GM10248 (cell line): ENCODE data around the gene FOXC2.

Experiments used
- CTCF ChIA-PET: fragments of 300-600 bp; sonication (Branson Sonifier 250); formaldehyde crosslinking; extraction: SDS; loops from one replicate; lab custom pipeline; 2021; ENCODE audit warnings: antibody characterized with exemption; lab: Yijun Ruan, JAX
- POLR2A ChIA-PET: fragments of 350-650 bp; sonication (Branson Sonifier 250); formaldehyde crosslinking; extraction: SDS; loops from one replicate; lab custom pipeline; 2020; ENCODE audit warnings: antibody characterized with exemption; lab: Yijun Ruan, JAX
- DNase-seq: peaks from one replicate; pipeline ENCODE4 v3.0.0; 2012; ENCODE audit errors: extremely low spot score
- CTCF ChIP-seq: IDR thresholded peaks from 2 replicates; pipeline ENCODE4 v1.5.1; 2012; ENCODE audit warnings: mild to moderate bottlenecking, low read depth; ENCODE audit errors: extremely low read depth, missing control alignments, control extremely low read depth

FOXC2 gene

GRCh38 chr16:86565644-86566511, 751 bp upstream of the FOXC2 start:
- ChIA-PET CTCF (no interaction called here), POLR2A (no interaction called here)
- TF ChIP-seq CTCF: no peak
- no peak for DNase-seq

- no peak for TF ChIP-seq CTCF
- ChIA-PET CTCF (no interaction called here), POLR2A (no interaction called here)
- no peak for DNase-seq
These were observed 504 bp downstream of the FOXC2 start for GRCh38 chr16:86566966-86567700.

- ChIA-PET POLR2A (no interaction called here), CTCF (no interaction called here)
- DNase-seq: no peak
- no peak for TF ChIP-seq CTCF
These were observed 1.3 kb downstream of the FOXC2 start for GRCh38 chr16:86567701-86568581.

GRCh38 chr16:86568677-86569623, 2.3 kb downstream of the FOXC2 start:
- no peak for TF ChIP-seq CTCF
- no peak for DNase-seq
- CTCF ChIA-PET: no interaction called here
- POLR2A ChIA-PET: no interaction called here

- ChIA-PET CTCF (interaction anchor here (1.1 to 1.4 kb wide), 3 partner anchors 16 to 492 kb away, joined by 3 to 7 read pairs (median 3); no protein-coding TSS in a partner anchor), POLR2A (no interaction called here)
- no peak for TF ChIP-seq CTCF
- no peak for DNase-seq
These were observed 3.2 kb downstream of the FOXC2 start for GRCh38 chr16:86569701-86570447.
